GM21717 (cell line): ENCODE results near the gene ZAP70.

Experiments used
- ATAC-seq: cut with Tn5 transposase; IDR thresholded peaks from one replicate; pipeline ENCODE4 v1.9.1; 2021; ENCODE audit warnings: mild to moderate bottlenecking, moderate library complexity; ENCODE audit not compliant: unreplicated experiment

ZAP70 gene

DNA sequence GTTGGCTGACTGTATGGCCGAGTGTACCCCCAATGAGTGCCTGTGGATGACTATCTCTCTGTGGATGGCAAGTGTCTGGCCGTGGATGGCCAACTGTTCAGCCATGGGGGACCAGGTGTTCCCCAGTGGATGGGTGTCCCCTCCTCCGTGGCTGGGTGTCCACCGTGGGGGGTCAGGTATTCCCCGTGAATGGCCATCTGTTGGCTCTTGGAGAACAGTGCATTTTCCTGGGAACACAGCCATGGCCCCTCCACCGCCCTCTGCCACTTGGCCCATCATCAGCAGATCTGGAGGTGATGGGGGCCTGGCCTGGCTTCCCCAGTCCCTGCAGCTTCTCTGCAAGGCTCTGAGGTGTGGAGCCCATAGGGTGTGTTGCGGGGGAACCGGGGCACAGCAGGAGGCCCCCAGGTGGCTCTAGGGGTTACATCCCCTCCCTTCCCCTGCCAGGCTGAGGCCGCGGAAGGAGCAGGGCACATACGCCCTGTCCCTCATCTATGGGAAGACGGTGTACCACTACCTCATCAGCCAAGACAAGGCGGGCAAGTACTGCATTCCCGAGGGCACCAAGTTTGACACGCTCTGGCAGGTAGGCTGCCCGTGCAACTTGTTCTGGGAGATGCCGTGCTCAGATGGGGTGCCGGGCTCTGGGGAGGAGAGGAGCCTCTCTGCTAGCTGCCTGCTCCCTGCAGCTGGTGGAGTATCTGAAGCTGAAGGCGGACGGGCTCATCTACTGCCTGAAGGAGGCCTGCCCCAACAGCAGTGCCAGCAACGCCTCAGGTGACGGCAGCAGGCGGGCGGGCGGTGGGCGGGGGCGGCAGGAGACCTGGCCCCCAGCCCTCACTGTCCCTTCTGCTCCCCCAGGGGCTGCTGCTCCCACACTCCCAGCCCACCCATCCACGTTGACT, 19.3 kb downstream of the ZAP70 start:
- no peak for ATAC-seq

DNA sequence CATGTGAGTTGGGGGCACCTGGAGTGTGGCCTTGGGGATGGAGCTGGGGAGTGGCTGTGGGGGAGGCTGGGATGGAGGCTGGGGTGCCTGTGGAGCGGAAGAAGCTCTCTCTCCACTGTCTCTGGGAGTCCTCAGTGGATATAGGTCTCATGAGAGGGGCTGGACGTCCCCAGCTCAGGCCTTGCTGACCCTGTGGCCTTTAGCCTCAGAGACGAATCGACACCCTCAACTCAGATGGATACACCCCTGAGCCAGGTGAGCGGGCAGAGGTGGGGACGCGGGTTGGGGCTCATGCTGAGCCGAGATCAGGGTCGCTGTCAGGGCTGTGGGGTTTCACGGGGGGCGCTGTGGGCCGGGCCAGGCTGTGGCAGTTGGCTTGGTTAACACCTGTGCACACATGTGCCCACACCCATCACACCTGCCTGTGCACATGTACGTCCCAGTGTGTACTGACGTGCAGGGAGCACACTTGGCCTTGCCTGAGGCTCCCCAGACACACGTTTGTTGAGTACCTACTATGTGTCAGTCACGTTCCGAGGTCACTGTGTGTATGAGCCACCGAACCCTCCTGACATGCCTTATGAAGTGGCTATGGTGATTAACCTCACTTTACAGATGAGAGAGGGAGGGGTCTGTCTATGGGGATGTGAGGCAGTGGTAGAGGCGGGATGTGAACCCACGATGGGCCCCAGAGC, 20.1 kb downstream of the ZAP70 start:
- no peak for ATAC-seq

DNA sequence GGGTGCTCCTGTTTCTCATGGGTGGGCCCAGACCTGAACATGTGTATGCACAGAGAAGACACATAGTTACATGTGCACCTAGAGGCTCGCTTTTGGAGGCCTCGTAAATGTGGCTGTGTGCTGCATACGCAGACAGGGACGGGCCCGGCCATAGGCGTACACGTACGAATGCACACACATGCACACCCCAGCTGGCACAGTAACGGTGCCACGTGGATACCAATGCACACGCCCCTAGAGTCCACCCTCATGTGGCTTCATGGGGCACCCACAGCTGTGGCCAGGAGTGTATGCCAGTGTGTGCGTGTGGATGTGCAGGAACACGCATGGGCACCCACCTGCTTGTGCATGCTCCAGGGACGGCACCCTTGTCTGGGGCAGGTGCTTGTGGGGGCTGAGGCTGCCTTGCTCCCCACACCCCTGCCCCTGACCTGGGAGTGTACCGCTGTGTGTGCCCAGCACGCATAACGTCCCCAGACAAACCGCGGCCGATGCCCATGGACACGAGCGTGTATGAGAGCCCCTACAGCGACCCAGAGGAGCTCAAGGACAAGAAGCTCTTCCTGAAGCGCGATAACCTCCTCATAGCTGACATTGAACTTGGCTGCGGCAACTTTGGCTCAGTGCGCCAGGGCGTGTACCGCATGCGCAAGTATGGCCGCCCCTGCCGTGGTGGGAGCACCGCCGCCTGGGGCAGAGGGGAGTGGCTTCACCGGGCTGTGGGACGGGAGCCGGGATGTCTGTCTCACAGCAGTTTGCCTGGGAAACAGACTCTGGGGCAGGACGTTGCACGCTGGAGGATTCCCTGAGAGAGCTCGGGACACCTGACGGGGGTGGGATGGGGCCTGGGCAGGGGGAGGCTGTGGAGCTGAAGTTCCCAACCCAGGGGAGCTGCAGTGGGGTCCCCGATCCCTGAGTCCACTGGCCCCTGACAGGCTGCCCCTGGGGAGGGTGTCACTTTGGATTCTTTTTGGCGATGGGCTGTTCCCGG, 21.0 kb downstream of the ZAP70 start:
- ATAC-seq = no peak

DNA sequence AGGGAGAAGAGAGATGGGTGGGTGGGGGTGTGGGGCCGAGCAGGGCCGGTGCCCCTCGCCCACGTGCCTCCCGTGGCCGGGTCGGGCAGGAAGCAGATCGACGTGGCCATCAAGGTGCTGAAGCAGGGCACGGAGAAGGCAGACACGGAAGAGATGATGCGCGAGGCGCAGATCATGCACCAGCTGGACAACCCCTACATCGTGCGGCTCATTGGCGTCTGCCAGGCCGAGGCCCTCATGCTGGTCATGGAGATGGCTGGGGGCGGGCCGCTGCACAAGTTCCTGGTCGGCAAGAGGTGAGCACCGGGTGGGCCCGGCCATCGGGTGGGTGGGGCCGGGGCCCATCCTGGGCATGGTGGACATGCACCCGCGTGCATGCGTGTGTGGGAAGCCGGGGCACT, 21.8 kb downstream of the ZAP70 start:
- no peak for ATAC-seq

GRCh38 chr2:97736185-97736584, 22.8 kb downstream of the ZAP70 start:
- ATAC-seq = no peak

DNA sequence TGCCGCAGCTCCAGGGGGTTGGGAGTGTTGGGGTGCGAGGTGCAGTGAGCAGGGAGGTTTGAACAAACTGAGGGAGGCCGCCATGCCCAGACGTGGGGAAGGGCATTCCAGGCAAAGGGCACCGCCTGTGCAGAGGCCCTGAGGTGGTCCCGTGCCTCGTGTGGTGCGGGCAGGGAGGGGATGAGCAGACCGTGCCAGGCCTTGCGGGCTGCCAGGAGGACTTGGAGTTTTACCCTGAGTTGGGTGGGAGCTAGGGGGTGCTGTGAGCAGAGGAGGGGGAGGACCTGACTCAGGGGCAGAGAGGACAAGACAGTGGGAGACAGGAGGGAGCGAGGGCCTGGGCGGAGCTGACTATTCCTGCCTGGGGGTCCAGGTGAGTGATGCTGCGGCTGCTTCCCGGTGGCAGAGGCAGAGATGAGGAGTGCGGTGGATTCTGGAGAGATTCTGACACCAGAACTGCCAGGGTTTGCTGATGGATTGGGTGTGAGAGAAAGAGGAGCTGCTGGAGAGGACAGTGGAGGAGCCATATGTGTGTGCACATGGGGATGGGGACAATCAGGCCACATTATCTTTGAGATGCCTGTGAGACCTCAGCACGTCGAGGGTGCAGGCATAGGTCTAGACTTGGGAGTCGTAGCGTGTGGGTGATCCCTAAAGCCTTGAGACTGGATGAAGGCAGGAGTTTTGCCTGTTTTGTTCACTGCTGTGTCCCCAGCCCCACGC, 23.4 kb downstream of the ZAP70 start:
- ATAC-seq = no peak

- ATAC-seq = no peak
These were observed 24.2 kb downstream of the ZAP70 start for GRCh38 chr2:97737421-97738178.

- ATAC-seq = no peak
These were observed 25.0 kb downstream of the ZAP70 start for GRCh38 chr2:97738179-97739019.

GRCh38 chr2:97739020-97739892, 25.9 kb downstream of the ZAP70 start:
- no peak for ATAC-seq

DNA sequence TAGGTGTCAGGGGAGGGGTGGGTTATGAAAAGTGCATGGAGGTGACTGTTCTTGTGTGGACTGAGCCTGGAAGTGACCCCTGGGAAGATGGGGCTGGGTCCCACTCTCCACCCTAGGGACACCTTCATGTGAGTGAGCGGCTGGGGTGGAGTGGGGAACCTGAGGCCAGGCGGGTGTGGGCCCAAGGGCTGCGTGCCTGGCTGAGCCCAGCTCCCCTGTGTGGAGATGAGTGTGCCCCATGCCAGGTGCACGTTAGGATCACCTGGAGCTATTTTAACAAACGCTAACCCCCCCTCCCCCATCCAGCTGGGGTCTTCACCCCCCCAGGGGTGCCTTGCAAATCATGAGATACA, 26.5 kb downstream of the ZAP70 start:
- no peak for ATAC-seq

- no peak for ATAC-seq
These were observed 27.3 kb downstream of the ZAP70 start for GRCh38 chr2:97740590-97741182.

DNA sequence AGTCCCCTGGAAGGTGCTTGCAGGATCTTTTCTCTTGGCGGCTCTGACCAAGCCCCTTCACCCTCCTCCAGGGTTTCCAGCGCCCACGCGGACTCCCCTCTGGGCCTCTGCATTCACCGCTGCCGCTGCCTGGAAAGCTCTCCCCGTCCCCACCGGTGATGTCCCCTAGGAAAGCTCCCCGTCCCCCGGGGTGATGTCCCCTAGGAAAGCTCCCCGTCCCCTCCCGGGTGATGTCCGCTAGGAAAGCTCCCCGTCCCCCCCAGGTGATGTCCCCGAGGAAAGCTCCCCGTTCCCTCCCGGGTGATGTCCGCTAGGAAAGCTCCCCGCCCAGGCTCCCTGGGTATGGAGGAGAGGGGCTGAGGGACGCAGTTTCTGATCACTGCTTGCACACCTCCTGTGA, 27.9 kb downstream of the ZAP70 start:
- no peak for ATAC-seq

GRCh38 chr2:97741686-97742085, 28.3 kb downstream of the ZAP70 start:
- no peak for ATAC-seq

GRCh38 chr2:97742381-97742847, 29.0 kb downstream of the ZAP70 start:
- no peak for ATAC-seq

GRCh38 chr2:97743913-97744312, 30.5 kb downstream of the ZAP70 start:
- ATAC-seq = no peak

GRCh38 chr2:97745474-97746174, 32.2 kb downstream of the ZAP70 start:
- ATAC-seq = no peak

- no peak for ATAC-seq
These were observed 33.9 kb downstream of the ZAP70 start for GRCh38 chr2:97747285-97747684.
